Large intestine (tissue), 3 donors: Measurements from ENCODE around the gene RGS14. TPM values are rescaled to one million over a fixed set of nuclear protein-coding genes. Genes with fewer than 3 reads are reported as not detected.

Source experiments
- DNase-seq, 2 donors: peaks; one replicate each; pipeline versions ENCODE4 v3.0.0 to v3.0.0-alpha.2; 2013
- H3K27ac ChIP-seq: one replicate; pipeline ENCODE4 v1.5.1; 2013; ENCODE audit warnings: low read length
- H3K27me3 ChIP-seq: 2 replicates; pipeline ENCODE4 v1.6.1; 2013; ENCODE audit warnings: low read length; ENCODE audit not compliant: control insufficient read depth, insufficient read depth
- H3K36me3 ChIP-seq: 2 replicates; pipeline ENCODE4 v1.6.1; 2013; ENCODE audit warnings: low read length; ENCODE audit not compliant: control insufficient read depth, insufficient read depth
- H3K4me1 ChIP-seq: one replicate; pipeline ENCODE4 v1.6.1; 2013; ENCODE audit warnings: low read length; ENCODE audit not compliant: control insufficient read depth, insufficient read depth
- H3K4me3 ChIP-seq: one replicate; pipeline ENCODE4 v1.5.1; 2013; ENCODE audit warnings: low read length
- H3K9me3 ChIP-seq: one replicate; pipeline ENCODE4 v1.6.1; 2013; ENCODE audit warnings: mild to moderate bottlenecking, low read depth, low read length, moderate library complexity; ENCODE audit not compliant: control insufficient read depth
- WGBS: methylation state at CpG from one replicate; pipeline ENCODE4 v1.1.5; 2013; ENCODE audit warnings: low lambda C conversion rate; ENCODE audit not compliant: insufficient coverage; 5-methylcytosine and 5-hydroxymethylcytosine counted together
- polyA plus RNA-seq: library from polyadenylated mRNA; unstranded; fragments of 120-200 nt; gene quantifications from one replicate; pipeline ENCODE4 v1.2.1, GENCODE V29; 2013

RGS14 gene
- polyA plus RNA-seq, 1 donor, result 20.0 TPM

DNA sequence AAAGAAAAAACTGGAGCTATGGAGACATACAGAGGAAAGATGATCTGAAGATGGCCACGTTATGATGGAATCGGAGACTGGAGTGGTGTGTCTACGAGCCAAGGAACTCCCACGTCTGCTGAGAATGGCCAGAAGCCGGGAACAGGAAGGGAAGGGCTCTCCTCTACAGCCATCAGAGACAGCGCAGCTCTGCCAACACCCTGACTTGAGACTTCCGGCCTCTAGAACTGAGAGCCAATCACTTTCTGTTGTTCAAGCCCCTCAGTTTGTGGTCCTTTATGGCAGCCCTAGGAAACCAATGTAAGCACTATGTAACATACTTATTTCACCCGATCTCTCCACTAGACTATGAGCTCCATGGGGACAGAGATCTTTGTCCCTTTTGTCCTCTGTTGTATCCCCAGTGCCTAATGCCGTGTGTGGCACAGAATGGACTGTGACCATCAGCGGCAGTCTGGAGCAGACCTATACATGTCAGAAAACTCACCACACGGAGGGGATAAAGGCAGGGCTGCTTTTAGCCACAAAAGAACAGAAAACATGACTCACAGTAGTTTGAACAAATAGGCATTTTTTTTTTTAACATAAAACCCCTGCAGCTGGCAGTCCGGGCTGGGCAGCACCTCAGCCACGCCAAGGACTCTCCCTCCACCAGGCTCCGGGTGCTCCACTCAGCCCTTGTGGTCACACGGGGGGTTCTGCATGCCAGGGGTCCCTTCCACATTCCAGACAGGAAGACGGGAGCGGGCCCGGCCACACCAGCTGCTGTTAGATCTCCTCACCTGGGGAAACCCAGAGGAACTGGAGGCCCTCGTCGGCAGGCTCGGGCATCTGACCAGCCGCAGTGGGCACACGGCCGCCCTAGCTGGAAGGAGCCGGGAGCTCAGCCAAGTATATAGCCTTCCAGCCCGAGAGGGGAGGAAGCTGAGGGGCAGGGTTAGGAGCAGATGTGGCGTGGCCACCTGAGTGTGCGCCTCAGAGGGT, 29.9 kb upstream of the RGS14 start:
- no peaks in the 10 kb centered on the region for H3K9me3 ChIP-seq
- DNase-seq, result peak in 1 of 2 donors; percentile 34
- no peaks in the 10 kb centered on the region for H3K27me3 ChIP-seq
- H3K27ac ChIP-seq, result peak overlapping the region; percentile 16
- peaks cover 29% of the 10 kb centered on the region for H3K4me1 ChIP-seq
- no CpG with 5 or more reads among the region's 28 CpGs for whole genome bisulfite sequencing
- peaks cover 39% of the 10 kb centered on the region for H3K36me3 ChIP-seq
- no peak overlapping the region for H3K4me3 ChIP-seq

- Histone ChIP-seq H3K9me3 (no peaks in the 10 kb centered on the region), H3K4me3 (no peak overlapping the region), H3K4me1 (peaks cover 29% of the 10 kb centered on the region), H3K27me3 (no peaks in the 10 kb centered on the region), H3K27ac (no peak overlapping the region), H3K36me3 (peaks cover 48% of the 10 kb centered on the region)
- WGBS, result 100% methylated on average over 1 of the region's 19 CpGs
- DNase-seq, result no peak
Measured at GRCh38 chr5:177328545-177329231, 29.0 kb upstream of the RGS14 start.

DNA sequence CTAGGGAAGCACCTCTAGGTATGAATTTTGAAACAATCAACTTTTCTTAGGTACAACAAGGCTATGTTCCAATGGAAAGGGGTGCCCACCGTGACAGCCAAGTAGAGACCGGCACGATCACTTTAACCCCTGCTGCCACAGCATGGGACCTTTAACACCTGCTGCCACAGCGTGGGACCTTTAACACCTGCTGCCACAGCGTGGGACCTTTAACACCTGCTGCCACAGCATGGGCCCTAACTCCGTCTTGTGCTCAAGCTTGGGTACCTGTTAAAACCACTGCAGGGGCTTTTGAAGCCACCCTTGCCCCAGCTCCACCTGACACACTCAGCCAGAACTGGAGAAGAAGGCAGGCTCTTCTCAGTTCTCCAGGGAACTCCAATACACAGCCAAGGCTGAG, 27.8 kb upstream of the RGS14 start:
- Histone ChIP-seq H3K4me1 (peaks cover 25% of the 10 kb centered on the region), H3K27ac (no peak overlapping the region), H3K4me3 (no peak overlapping the region), H3K36me3 (peaks cover 60% of the 10 kb centered on the region), H3K27me3 (no peaks in the 10 kb centered on the region), H3K9me3 (no peaks in the 10 kb centered on the region)
- DNase-seq, result no peak
- WGBS, result no CpG with 5 or more reads among the region's 6 CpGs

DNA sequence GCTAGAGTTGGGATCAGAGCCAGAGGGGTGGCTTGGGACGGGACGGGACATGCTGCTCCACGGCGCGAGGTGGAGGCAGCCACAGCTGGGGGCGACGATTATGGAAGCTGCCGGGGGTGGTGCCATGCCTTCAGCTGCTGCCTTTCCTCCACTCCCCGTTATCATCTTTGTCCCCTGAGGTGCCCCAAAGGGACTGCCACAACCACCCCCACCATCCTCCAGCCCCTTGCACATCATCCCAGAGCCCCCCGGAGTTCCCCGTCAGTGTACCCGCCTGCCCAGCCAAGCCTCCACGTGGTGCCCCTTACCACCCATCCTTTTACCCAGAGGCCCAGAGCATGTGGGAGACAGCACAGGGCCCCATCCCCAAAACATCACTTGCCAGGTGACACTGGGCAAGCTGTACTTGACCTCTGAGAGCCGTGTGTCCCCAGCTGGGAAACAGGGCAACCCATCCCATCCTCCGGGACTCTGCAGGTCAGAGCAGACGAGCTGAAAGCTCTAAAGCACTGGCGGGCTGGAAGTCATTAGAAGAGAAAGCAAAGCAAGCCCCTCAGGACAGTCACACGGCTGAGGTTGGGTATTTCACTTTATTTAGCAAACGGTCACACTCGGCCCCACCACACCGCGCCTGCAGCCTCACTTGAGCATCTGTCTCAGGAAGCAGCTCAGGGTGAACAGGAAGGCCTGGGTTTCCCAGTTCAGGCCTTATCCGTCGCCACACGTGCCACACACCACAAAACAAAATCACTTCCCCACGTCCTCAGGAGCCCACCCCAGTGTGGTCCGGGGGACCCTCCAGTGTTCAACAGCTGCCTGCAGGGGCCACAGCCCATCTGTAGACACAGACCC, 26.5 kb upstream of the RGS14 start:
- Histone ChIP-seq H3K27me3 (no peaks in the 10 kb centered on the region), H3K4me1 (peaks cover 15% of the 10 kb centered on the region), H3K9me3 (no peaks in the 10 kb centered on the region), H3K36me3 (peaks cover 73% of the 10 kb centered on the region), H3K27ac (no peak overlapping the region), H3K4me3 (no peak overlapping the region)
- no CpG with 5 or more reads among the region's 27 CpGs for WGBS
- DNase-seq, result no peak

DNA sequence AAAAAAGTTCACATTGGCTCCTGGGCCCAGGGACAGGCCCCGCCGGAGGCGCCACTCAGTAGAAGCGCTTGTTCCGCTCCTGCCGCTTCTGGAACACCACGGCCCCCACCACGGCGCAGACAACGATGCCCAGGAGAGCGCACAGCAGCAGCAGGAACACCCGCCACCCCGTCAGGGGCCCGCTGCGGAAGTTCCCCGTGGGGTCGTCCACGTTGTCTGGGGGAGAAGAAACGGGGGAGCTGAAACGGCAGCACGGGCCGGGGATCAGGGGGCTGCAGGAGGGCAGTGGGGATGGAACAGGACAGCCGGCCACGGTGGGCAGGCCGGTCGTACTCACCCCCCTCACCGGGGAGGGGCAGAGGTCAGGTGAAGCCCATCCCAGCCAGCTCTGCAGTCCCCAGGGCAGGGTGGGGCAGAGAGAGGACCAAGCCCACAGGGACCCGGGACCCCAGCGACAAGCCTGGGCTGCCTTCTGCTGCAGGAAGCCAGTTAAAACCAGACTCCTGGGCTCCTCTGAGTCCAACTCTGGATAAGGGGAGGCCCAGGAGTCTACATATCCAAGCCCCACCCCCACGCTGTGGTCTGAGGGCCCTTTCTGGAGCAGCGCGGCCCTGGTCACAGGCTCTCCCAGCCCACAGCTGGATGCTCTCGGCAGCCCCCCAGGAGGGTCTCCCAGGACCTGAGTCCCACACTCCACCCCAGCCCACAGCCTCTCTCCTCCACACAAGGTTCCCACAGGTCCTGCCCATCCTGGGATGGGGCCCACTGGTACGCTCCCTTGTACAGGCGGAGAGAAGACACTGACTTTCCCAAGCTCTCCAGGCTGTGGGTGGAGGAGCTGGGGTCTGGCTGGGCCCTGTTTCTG, 25.5 kb upstream of the RGS14 start:
- Histone ChIP-seq H3K27me3 (no peaks in the 10 kb centered on the region), H3K4me1 (peaks cover 9% of the 10 kb centered on the region), H3K4me3 (no peak overlapping the region), H3K9me3 (no peaks in the 10 kb centered on the region), H3K36me3 (peaks cover 83% of the 10 kb centered on the region), H3K27ac (no peak overlapping the region)
- no peak for DNase-seq
- WGBS, result 80% methylated on average over 3 of the region's 35 CpGs

GRCh38 chr5:177332896-177333260, 24.8 kb upstream of the RGS14 start:
- no peak for DNase-seq
- peaks cover 89% of the 10 kb centered on the region for H3K36me3 ChIP-seq
- no CpG with 5 or more reads among the region's 13 CpGs for WGBS

DNA sequence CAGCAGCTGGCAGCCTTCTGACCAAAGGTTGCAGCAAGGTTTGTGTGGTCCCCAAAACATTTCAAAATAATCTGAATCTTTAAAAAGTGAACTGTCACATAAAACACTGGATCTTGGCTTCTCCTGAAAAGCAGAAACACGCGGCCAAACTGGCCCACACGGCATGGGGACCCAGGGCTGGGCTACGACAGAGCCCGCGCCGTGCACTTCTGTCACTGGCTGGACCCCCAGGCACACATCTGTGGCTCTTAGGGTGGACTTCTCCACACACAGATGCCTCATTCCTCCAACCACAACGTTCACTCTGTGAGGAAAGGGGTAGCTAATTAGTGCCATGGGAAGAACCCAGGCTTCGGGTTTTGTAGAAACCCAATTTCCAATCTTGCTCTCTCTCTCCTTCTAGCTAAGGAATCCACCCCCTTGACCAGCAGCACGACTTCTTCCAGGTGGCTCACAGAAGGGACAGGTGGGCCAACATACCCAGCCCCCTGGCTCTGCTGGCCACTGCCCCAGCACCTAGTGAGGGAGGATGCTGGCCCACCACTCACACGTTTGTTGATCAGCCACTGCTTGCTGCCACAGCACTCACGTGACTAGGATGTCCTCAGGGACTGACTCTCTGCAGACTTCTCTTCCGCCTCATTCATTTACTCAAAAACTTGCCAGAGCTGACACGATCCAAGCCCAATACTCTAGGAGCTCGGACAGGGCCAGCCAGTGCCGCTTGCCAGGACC, 24.1 kb upstream of the RGS14 start:
- no peak for DNase-seq
- Histone ChIP-seq H3K27me3 (no peaks in the 10 kb centered on the region), H3K36me3 (peaks cover 93% of the 10 kb centered on the region), H3K27ac (no peak overlapping the region), H3K4me1 (no peaks in the 10 kb centered on the region), H3K9me3 (no peaks in the 10 kb centered on the region), H3K4me3 (no peak overlapping the region)
- no CpG with 5 or more reads among the region's 16 CpGs for WGBS

More at GRCh38 chr5:177332896-177333260, 24.8 kb upstream of the RGS14 start:
- H3K4me3 ChIP-seq, result no peak overlapping the region
- no peak overlapping the region for H3K27ac ChIP-seq
- H3K9me3 ChIP-seq, result no peaks in the 10 kb centered on the region
- no peaks in the 10 kb centered on the region for H3K27me3 ChIP-seq
- peaks cover 4% of the 10 kb centered on the region for H3K4me1 ChIP-seq

DNA sequence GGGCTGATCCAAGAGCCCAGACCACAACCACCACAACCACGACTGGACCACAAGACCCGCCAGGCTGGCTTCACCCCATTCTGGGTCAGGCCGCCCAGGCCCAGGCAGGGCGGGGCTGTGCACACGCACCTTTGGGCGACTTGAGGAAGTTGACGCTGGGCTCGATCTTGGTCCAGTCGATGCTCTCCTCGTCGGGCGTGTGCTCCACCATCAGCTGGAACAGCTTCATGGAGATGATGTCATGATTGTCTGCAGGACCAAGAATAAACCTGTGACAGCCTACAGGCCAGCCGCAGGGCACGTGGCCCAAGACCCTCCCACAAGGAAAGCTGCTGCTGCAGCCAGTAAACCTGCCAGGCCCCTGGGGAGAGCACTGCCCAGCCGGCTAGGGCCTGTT, 23.6 kb upstream of the RGS14 start:
- Histone ChIP-seq H3K36me3 (peaks cover 96% of the 10 kb centered on the region), H3K9me3 (no peaks in the 10 kb centered on the region), H3K27ac (no peak overlapping the region), H3K4me3 (no peak overlapping the region), H3K4me1 (no peaks in the 10 kb centered on the region), H3K27me3 (no peaks in the 10 kb centered on the region)
- DNase-seq, result no peak
- no CpG with 5 or more reads among the region's 15 CpGs for WGBS
